ENCODE data around the gene RPS21. TPM values are rescaled to one million over a fixed set of nuclear protein-coding genes. Genes with fewer than 3 reads are reported as not detected.
A peak's percentile ranks its signal among the peaks of the same experiment; 100 is the strongest.

The RPS21 gene
- polyA plus RNA-seq, 1 donor, result 686 TPM

GRCh38 chr20:62394248-62395245, 7.6 kb downstream of the RPS21 start:
- DNase-seq, result no peak

GRCh38 chr20:62395311-62396242, 8.7 kb downstream of the RPS21 start:
- no peak for DNase-seq

GRCh38 chr20:62396367-62397239, 9.7 kb downstream of the RPS21 start:
- DNase-seq, result no peak

- no peak for DNase-seq
Measured at GRCh38 chr20:62398120-62398821, 11.4 kb downstream of the RPS21 start.

- no peak for DNase-seq
Measured at GRCh38 chr20:62400021-62400420, 13.1 kb downstream of the RPS21 start.

- DNase-seq, result no peak
Measured at GRCh38 chr20:62400541-62400940, 13.6 kb downstream of the RPS21 start.

- no peak for DNase-seq
Measured at GRCh38 chr20:62401331-62401779, 14.5 kb downstream of the RPS21 start.

GRCh38 chr20:62402456-62403150, 15.7 kb downstream of the RPS21 start:
- no peak for DNase-seq

GRCh38 chr20:62403331-62403730, 16.4 kb downstream of the RPS21 start:
- no peak for DNase-seq

GRCh38 chr20:62404112-62404665, 17.3 kb downstream of the RPS21 start:
- no peak for DNase-seq

- no peak for DNase-seq
Measured at GRCh38 chr20:62404761-62405107, 17.8 kb downstream of the RPS21 start.

GRCh38 chr20:62405108-62405980, 18.4 kb downstream of the RPS21 start:
- DNase-seq, result no peak

- no peak for DNase-seq
Measured at GRCh38 chr20:62405981-62406513, 19.1 kb downstream of the RPS21 start.

- DNase-seq, result no peak
Measured at GRCh38 chr20:62406635-62407176, 19.8 kb downstream of the RPS21 start.

GRCh38 chr20:62407221-62407992, 20.5 kb downstream of the RPS21 start, which contains the start of gene CABLES2:
TSS of gene CABLES2 (minus strand) at chr20:62407285. CDS start at chr20:62407276, 9 bp downstream.
- peak; percentile 88 for DNase-seq

GRCh38 chr20:62408055-62408454, 21.2 kb downstream of the RPS21 start:
- DNase-seq, result no peak

GRCh38 chr20:62408640-62409039, 21.7 kb downstream of the RPS21 start:
- DNase-seq, result no peak
